ENCODE results near the gene ATP23.

Gene ATP23

DNA sequence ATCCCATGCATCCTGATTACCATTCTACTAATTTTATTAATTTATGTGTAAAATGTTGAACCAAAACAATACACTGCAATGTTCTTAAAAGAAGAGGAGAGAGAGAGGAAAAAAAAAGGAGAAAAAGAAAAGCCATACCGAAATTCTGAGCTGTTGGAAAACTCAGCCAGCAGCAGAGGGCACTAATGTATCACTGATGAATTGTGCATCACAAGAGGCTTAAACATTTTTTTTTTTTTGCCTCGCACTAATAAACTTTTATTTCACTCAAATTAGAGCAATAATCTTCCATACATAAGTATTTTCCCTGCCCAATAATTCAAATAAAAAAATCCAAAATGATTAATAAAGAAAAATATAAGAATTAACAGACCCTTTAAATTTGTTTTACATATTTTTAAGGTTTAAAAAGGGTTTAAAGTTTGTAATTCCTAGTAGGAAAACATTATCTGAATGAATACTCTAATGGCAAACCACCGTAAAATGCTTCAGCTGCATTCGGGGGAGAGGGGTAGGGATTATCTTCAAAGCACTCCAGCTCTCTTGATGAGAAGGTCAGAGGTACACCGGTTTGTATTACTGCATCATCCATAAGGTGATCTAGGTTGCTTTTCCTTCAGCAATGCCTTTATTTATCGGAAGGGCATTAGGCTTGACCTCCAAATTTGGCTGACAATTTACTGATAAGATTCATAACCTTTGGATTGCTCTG, 41.9 kb downstream of the ATP23 start:
- no peak overlapping the region for H3K9ac ChIP-seq (ENCODE audit: insufficient read length)
- peak; percentile 52 for DNase-seq (ENCODE audit: low read depth, low spot score)
- TF ChIP-seq EZH2 (IDR thresholded peaks at IDR 0.05): no peak
- TF ChIP-seq FOXP2 (optimal IDR thresholded peaks at IDR 0.05; ENCODE audit: control extremely low read depth, extremely low read length, insufficient read depth): no peak
- TF ChIP-seq POLR2AphosphoS5 (IDR thresholded peaks at IDR 0.05; ENCODE audit: borderline replicate concordance, low read depth, low read length): no peak
- no peak overlapping the region for H3K27ac ChIP-seq
- H3K36me3 ChIP-seq (ENCODE audit: insufficient read depth, low read length): no peaks in the 10 kb centered on the region
- H3K4me3 ChIP-seq: no peak overlapping the region
- H3K9me3 ChIP-seq (ENCODE audit: low read depth, low read length): no peaks in the 10 kb centered on the region

GRCh38 chr12:57983858-57984505, 42.6 kb downstream of the ATP23 start:
- Histone ChIP-seq H3K9me3 (ENCODE audit: low read depth, low read length) (no peaks in the 10 kb centered on the region), H3K27ac (no peak overlapping the region), H3K9ac (ENCODE audit: insufficient read length) (no peak overlapping the region), H3K36me3 (ENCODE audit: insufficient read depth, low read length) (no peaks in the 10 kb centered on the region), H3K4me3 (no peak overlapping the region)
- TF ChIP-seq POLR2AphosphoS5 (IDR thresholded peaks at IDR 0.05; ENCODE audit: borderline replicate concordance, low read depth, low read length) (no peak), FOXP2 (optimal IDR thresholded peaks at IDR 0.05; ENCODE audit: control extremely low read depth, extremely low read length, insufficient read depth) (no peak), EZH2 (IDR thresholded peaks at IDR 0.05) (no peak)
- no peak for DNase-seq (ENCODE audit: low read depth, low spot score)

DNA sequence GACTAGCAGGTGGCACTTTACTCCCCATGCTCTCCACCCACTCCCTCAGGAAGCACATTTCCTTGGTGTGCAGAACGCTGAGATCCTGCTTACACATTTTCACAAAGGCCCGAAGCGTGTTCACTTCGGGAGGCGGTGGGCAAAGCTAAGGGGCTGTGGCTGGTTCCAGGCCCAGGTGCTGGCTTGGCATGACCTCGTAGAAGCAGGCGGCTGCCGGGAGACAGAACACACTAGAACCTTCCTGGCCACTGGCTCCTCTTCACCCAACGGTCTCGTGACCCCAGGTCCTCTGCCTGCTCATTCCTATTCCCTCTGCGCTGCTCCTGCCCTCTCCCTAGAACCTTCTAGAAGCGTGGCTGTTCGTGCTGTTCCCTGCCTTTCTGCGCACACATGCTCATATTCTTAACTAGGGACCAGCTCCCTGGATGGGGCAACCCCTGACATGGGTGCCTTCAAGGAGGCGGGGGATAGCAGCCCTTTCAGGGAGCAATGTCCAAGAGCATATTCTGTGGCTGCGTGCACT, 43.3 kb downstream of the ATP23 start:
- no peak for DNase-seq (ENCODE audit: low read depth, low spot score)
- Histone ChIP-seq H3K36me3 (ENCODE audit: insufficient read depth, low read length) (no peaks in the 10 kb centered on the region), H3K4me3 (no peak overlapping the region), H3K27ac (no peak overlapping the region), H3K9me3 (ENCODE audit: low read depth, low read length) (no peaks in the 10 kb centered on the region), H3K9ac (ENCODE audit: insufficient read length) (no peak overlapping the region)
- TF ChIP-seq POLR2AphosphoS5 (IDR thresholded peaks at IDR 0.05; ENCODE audit: borderline replicate concordance, low read depth, low read length): no peak
- TF ChIP-seq EZH2 (IDR thresholded peaks at IDR 0.05): no peak
- no peak for TF ChIP-seq FOXP2 (optimal IDR thresholded peaks at IDR 0.05; ENCODE audit: control extremely low read depth, extremely low read length, insufficient read depth)

GRCh38 chr12:57985685-57986084, 44.3 kb downstream of the ATP23 start:
- no peak overlapping the region for H3K27ac ChIP-seq
- no peak overlapping the region for H3K9ac ChIP-seq (ENCODE audit: insufficient read length)
- no peak for DNase-seq (ENCODE audit: low read depth, low spot score)

GRCh38 chr12:57989838-57990237, 48.5 kb downstream of the ATP23 start:
- Histone ChIP-seq H3K4me3 (no peak overlapping the region), H3K9ac (ENCODE audit: insufficient read length) (no peak overlapping the region), H3K9me3 (ENCODE audit: low read depth, low read length) (no peaks in the 10 kb centered on the region), H3K27ac (no peak overlapping the region), H3K36me3 (ENCODE audit: insufficient read depth, low read length) (no peaks in the 10 kb centered on the region)
- TF ChIP-seq EZH2 (IDR thresholded peaks at IDR 0.05) (no peak), POLR2AphosphoS5 (IDR thresholded peaks at IDR 0.05; ENCODE audit: borderline replicate concordance, low read depth, low read length) (no peak), FOXP2 (optimal IDR thresholded peaks at IDR 0.05; ENCODE audit: control extremely low read depth, extremely low read length, insufficient read depth) (no peak)
- DNase-seq (ENCODE audit: low read depth, low spot score): no peak

More at GRCh38 chr12:57985685-57986084, 44.3 kb downstream of the ATP23 start:
- Histone ChIP-seq H3K36me3 (ENCODE audit: insufficient read depth, low read length) (no peaks in the 10 kb centered on the region), H3K4me3 (no peak overlapping the region), H3K9me3 (ENCODE audit: low read depth, low read length) (no peaks in the 10 kb centered on the region)
- TF ChIP-seq POLR2AphosphoS5 (IDR thresholded peaks at IDR 0.05; ENCODE audit: borderline replicate concordance, low read depth, low read length) (no peak), EZH2 (IDR thresholded peaks at IDR 0.05) (no peak), FOXP2 (optimal IDR thresholded peaks at IDR 0.05; ENCODE audit: control extremely low read depth, extremely low read length, insufficient read depth) (no peak)

GRCh38 chr12:57990241-57990883, 49.0 kb downstream of the ATP23 start:
- H3K9ac ChIP-seq (ENCODE audit: insufficient read length): no peak overlapping the region
- no peak overlapping the region for H3K27ac ChIP-seq
- no peaks in the 10 kb centered on the region for H3K36me3 ChIP-seq (ENCODE audit: insufficient read depth, low read length)
- no peaks in the 10 kb centered on the region for H3K9me3 ChIP-seq (ENCODE audit: low read depth, low read length)
- TF ChIP-seq POLR2AphosphoS5 (IDR thresholded peaks at IDR 0.05; ENCODE audit: borderline replicate concordance, low read depth, low read length) (no peak), EZH2 (IDR thresholded peaks at IDR 0.05) (no peak), FOXP2 (optimal IDR thresholded peaks at IDR 0.05; ENCODE audit: control extremely low read depth, extremely low read length, insufficient read depth) (no peak)
- no peak overlapping the region for H3K4me3 ChIP-seq
- no peak for DNase-seq (ENCODE audit: low read depth, low spot score)

DNA sequence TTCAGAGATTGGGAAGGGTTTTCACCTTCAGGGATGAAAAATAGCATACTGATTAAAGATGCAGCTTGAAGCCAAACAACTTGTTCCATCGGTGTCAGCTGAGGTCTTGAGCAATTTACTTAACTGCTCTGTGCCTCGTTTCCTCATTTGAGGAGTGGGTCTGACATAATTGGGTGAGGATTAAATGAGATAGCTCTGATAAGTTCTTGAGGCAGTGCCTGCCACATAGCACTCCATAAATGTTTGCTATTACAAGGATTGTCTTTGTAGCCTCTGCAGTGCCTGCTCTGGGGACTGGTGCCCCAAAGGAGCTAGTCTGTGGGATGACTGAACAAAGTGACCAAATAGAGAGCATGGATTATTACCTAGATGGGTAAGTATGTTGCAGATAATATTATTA, 50.6 kb downstream of the ATP23 start:
- Histone ChIP-seq H3K36me3 (ENCODE audit: insufficient read depth, low read length) (no peaks in the 10 kb centered on the region), H3K27ac (no peak overlapping the region), H3K4me3 (no peak overlapping the region), H3K9me3 (ENCODE audit: low read depth, low read length) (no peaks in the 10 kb centered on the region), H3K9ac (ENCODE audit: insufficient read length) (no peak overlapping the region)
- TF ChIP-seq POLR2AphosphoS5 (IDR thresholded peaks at IDR 0.05; ENCODE audit: borderline replicate concordance, low read depth, low read length) (no peak), EZH2 (IDR thresholded peaks at IDR 0.05) (no peak), FOXP2 (optimal IDR thresholded peaks at IDR 0.05; ENCODE audit: control extremely low read depth, extremely low read length, insufficient read depth) (no peak)
- no peak for DNase-seq (ENCODE audit: low read depth, low spot score)

DNA sequence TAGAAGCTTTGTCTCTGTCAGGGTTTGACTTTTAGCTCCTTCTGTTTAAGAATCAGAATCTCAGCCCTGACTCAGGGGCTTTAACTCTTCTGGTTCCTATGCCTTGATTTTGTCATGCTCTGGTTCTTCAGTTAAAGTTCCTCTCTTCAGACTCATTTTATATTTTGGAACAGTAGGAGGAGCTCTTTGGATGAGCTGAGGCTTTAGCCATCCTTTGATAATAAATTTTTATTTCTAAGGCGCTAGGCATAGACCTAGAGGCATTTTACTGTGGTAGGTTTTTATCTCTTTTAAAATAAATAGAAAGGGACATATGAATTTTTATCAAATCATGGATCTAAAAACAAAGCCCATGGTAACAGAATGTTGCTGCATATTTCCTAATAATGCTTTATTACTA, 51.7 kb downstream of the ATP23 start:
- H3K9ac ChIP-seq (ENCODE audit: insufficient read length): no peak overlapping the region
- TF ChIP-seq FOXP2 (optimal IDR thresholded peaks at IDR 0.05; ENCODE audit: control extremely low read depth, extremely low read length, insufficient read depth) (no peak), POLR2AphosphoS5 (IDR thresholded peaks at IDR 0.05; ENCODE audit: borderline replicate concordance, low read depth, low read length) (no peak), EZH2 (IDR thresholded peaks at IDR 0.05) (no peak)

More for the DNA sequence above, 51.7 kb downstream of the ATP23 start:
- Histone ChIP-seq H3K9me3 (ENCODE audit: low read depth, low read length) (no peaks in the 10 kb centered on the region), H3K36me3 (ENCODE audit: insufficient read depth, low read length) (no peaks in the 10 kb centered on the region), H3K27ac (no peak overlapping the region), H3K4me3 (no peak overlapping the region)
- no peak for DNase-seq (ENCODE audit: low read depth, low spot score)

All from SK-N-MC (cell line).